Measurements from ENCODE around the gene SIPA1L3. TPM values are rescaled to one million over a fixed set of nuclear protein-coding genes. Genes with fewer than 3 reads are reported as not detected.
"Not testable (repeated sequence)": the region's sequence is repeated elsewhere in the genome, so short reads cannot be mapped to it uniquely, and the experiment has no call there.

SIPA1L3 gene
- total RNA-seq, 1 donor from 2014 or later, result 3.4 TPM

DNA sequence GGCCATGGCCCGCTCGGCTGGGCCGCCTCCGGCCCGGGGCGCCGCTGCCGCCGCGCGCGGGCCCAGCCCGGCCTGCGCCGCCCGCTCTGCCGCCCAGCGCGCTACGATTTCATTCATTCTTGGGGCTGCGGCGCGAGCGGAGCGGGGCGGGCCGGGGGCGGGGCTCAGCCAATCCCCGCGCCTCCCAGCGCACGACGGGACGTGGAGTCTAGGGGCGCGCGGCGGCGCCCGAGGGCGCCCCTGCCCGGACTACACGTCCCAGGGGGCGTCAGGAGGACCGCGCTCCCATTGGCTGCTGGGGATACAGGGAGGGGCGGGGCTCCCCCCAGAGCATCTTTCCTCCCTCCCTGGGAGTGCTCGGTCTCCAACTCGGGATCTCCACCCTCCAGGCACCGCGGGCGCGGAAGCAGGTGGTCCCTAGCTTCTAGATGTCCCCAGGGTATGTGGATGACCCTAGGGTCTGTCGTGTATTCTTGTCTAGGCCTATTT is 322.6 kb downstream of the SIPA1L3 start:
- Histone ChIP-seq H3K36me3 (ENCODE audit: control insufficient read depth, insufficient read depth, low read length) (no peaks in the 10 kb centered on the region), H3K27me3 (ENCODE audit: control insufficient read depth, insufficient read depth, low read length) (peaks cover 3% of the 10 kb centered on the region), H3K4me3 (ENCODE audit: low read depth, low read length) (no peak overlapping the region)
- FAIRE-seq (no peak), DNase-seq (ENCODE audit: low read depth) (peak; percentile 43)
- TF ChIP-seq, protein P1, sequence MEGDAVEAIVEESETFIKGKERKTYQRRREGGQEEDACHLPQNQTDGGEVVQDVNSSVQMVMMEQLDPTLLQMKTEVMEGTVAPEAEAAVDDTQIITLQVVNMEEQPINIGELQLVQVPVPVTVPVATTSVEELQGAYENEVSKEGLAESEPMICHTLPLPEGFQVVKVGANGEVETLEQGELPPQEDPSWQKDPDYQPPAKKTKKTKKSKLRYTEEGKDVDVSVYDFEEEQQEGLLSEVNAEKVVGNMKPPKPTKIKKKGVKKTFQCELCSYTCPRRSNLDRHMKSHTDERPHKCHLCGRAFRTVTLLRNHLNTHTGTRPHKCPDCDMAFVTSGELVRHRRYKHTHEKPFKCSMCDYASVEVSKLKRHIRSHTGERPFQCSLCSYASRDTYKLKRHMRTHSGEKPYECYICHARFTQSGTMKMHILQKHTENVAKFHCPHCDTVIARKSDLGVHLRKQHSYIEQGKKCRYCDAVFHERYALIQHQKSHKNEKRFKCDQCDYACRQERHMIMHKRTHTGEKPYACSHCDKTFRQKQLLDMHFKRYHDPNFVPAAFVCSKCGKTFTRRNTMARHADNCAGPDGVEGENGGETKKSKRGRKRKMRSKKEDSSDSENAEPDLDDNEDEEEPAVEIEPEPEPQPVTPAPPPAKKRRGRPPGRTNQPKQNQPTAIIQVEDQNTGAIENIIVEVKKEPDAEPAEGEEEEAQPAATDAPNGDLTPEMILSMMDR (IDR thresholded peaks at IDR 0.05; ENCODE audit: insufficient read depth, low read length, severe bottlenecking), result no peak

DNA sequence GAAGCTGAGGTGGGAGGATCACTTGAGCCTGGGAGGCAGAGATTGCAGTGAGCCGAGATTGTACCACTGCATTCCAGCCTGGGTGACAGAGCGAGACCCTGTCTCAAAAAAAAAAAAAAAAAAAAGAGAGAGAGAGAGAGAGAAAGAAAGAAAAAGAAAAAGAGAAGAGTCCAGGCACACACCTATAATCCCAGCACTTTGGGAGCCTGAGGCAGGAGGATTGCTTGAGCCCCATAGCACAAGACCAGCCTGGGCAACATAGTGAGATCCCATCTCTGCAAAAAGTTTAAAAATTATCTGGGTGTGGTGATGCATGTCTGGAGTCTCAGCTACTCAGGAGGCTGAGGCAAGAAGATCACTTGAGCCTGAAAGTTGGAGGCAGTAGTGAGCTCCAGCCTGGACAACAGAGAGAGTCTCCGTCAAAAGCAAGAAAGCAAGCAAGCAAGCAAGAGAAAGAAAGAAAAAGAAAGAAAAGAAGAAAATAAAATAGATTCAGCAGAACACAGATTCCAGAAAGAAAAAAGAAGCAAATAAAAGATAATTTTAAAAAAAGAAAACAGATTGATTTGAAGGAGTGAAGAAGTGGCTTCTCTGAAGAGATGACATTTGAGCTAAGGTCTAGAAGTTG is 323.6 kb downstream of the SIPA1L3 start:
- not testable (repeated sequence) for H3K27me3 ChIP-seq (ENCODE audit: control insufficient read depth, insufficient read depth, low read length); FAIRE-seq; H3K36me3 ChIP-seq (ENCODE audit: control insufficient read depth, insufficient read depth, low read length); DNase-seq (ENCODE audit: low read depth); H3K4me3 ChIP-seq (ENCODE audit: low read depth, low read length)

DNA sequence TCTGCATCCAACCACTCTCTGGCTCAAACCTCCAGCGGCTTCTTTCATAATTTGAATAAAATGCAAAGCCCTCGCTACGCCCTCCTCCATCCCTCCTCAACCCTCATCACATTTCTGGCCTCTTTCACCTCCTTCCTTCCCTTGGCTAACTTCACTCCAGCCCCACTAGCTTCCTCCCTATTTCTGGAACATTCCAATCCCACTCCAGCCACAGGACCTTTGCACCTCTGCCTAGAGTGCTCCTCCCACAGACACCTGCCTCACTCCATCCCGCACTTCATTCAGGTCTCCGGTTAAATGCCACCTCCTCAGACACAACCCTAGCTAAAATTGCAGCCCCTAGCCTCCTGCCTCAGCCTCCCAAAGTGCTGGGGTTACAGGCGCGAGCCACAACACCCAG is 324.9 kb downstream of the SIPA1L3 start:
- H3K4me3 ChIP-seq (ENCODE audit: low read depth, low read length), result no peak overlapping the region
- peaks cover 3% of the 10 kb centered on the region for H3K27me3 ChIP-seq (ENCODE audit: control insufficient read depth, insufficient read depth, low read length)
- no peaks in the 10 kb centered on the region for H3K36me3 ChIP-seq (ENCODE audit: control insufficient read depth, insufficient read depth, low read length)
- FAIRE-seq (no peak), DNase-seq (ENCODE audit: low read depth) (no peak)
- TF ChIP-seq, protein P1 (IDR thresholded peaks at IDR 0.05; ENCODE audit: insufficient read depth, low read length, severe bottlenecking), result no peak

DNA sequence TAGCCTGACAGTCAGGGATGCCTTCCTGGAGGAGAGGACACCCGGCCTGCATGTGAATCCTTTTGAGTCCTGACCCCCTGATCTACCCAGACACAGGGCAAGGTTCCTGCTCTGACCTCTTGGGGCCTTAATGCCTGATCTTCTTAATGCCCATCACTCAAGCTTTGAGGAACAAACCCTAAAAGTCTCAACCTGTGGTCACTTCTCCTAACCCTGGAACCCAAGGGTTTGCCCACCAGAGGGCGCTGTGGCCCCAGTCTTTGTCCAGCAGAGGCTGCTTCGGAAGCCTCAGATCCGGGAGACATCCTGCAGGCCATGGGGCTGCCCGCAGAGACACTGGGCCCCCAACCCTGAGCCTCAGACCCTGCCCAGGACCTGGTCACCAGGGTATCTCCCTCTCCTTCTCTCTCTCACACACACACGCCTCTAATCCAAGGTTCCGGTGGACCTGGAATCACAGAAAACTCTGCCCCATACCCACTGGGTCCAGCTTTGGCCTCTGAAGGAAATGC is 326.8 kb downstream of the SIPA1L3 start:
- Histone ChIP-seq H3K27me3 (ENCODE audit: control insufficient read depth, insufficient read depth, low read length) (peaks cover 2% of the 10 kb centered on the region), H3K4me3 (ENCODE audit: low read depth, low read length) (no peak overlapping the region), H3K36me3 (ENCODE audit: control insufficient read depth, insufficient read depth, low read length) (no peaks in the 10 kb centered on the region)
- DNase-seq (ENCODE audit: low read depth) (peak; percentile 47), FAIRE-seq (no peak)
- TF ChIP-seq, protein P1 (IDR thresholded peaks at IDR 0.05; ENCODE audit: insufficient read depth, low read length, severe bottlenecking), result peak; percentile 85

DNA sequence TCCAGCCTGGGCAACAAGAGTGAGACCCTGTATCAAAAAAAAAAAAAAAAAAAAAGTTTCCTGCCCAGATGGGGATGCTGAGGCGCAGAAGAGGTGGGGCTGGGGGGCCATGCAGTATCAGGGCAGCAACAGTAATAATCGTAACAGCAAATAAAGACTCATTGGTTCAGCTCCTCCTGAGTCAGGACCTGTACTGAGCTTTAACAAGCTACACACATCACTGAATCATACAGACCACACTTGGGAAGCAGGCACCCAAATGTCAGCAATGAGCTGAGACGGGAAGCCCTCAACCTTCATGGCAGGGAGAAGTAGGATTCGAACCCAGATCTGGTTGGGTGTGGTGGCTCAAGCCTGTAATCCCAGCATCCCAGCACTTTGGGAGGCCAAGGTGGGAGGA is 327.6 kb downstream of the SIPA1L3 start:
- no peak for DNase-seq (ENCODE audit: low read depth)
- Histone ChIP-seq H3K4me3 (ENCODE audit: low read depth, low read length) (no peak overlapping the region), H3K27me3 (ENCODE audit: control insufficient read depth, insufficient read depth, low read length) (peaks cover 2% of the 10 kb centered on the region), H3K36me3 (ENCODE audit: control insufficient read depth, insufficient read depth, low read length) (no peaks in the 10 kb centered on the region)
- no peak for FAIRE-seq
- TF ChIP-seq, protein P1 (IDR thresholded peaks at IDR 0.05; ENCODE audit: insufficient read depth, low read length, severe bottlenecking), result no peak

DNA sequence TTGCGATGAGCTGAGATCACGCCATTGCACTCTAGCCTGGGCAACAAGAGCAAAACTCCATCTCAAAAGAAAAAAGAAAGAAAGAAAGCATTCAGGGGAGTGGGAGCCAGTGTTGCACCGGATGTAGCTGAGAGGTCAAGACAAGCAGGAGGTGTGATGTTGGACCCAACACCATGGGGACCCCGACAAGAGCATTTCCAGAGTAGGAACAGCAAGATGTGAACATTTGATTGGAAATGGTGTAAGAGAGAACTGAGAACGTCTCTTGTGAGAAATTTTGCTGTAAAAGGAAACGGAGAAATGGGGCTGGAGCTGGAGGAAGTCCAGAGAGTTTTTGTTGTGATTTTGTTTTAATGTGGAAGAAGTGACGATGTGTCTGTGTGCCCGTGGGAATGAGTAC is 332.8 kb downstream of the SIPA1L3 start:
- FAIRE-seq, result no peak

More for the DNA sequence above, 332.8 kb downstream of the SIPA1L3 start:
- DNase-seq (ENCODE audit: low read depth), result no peak
- Histone ChIP-seq H3K27me3 (ENCODE audit: control insufficient read depth, insufficient read depth, low read length) (no peaks in the 10 kb centered on the region), H3K36me3 (ENCODE audit: control insufficient read depth, insufficient read depth, low read length) (no peaks in the 10 kb centered on the region), H3K4me3 (ENCODE audit: low read depth, low read length) (no peak overlapping the region)
- TF ChIP-seq, protein P1 (IDR thresholded peaks at IDR 0.05; ENCODE audit: insufficient read depth, low read length, severe bottlenecking), result no peak
